ENCODE measurements around the gene SNAPC4.

Gene SNAPC4

GRCh38 chr9:136424750-136425362, 24.9 kb upstream of the SNAPC4 start:
- DNase-seq (ENCODE audit: low read depth in 2 of 2) = no peak
- TF ChIP-seq CTCF (IDR thresholded peaks at IDR 0.05; ENCODE audit: low read depth, low read length) = no peak
- no peak overlapping the region for H3K4me3 ChIP-seq (replicated peaks in 1 of 2; ENCODE audit: low read depth in 2 of 2, low read length in 2 of 2)

DNA sequence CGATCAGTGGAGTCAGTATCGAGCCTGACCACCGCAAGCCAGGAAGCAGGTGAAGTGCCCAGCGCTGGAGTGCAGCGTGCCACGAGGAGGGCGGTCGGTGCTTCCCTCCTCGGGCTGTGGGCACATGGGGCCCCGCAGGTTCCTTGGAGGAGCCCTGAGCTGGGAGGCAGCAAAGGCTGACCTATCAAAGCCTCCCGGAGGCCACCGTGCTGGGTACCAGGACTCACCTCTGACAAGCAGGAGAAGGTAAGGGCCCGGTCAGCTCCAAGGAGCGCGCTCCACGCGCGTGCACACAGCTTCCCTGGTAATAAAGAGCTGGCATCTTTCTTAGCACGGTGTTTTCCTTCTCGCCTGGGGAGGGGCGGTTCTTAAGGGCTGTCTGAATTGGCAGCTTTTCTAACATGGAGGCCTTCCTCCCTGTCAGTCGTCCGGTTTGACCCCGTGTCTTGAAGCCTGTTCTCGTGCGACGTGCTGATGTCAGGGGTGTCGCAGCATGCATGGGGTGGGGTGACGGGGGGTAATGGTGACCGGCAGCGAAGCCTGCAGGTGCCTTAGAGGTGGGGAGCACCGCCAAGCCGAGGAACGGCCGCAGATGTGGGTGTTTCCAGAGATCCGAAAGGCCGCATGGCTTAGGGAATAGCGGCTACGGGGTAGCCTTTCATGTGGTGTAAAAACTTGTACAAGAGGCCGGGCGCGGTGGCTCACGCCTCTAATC, 23.6 kb upstream of the SNAPC4 start:
- H3K4me3 ChIP-seq (replicated peaks in 1 of 2; ENCODE audit: low read depth in 2 of 2, low read length in 2 of 2) = no peak overlapping the region
- TF ChIP-seq CTCF (IDR thresholded peaks at IDR 0.05; ENCODE audit: low read depth, low read length) = no peak
- DNase-seq (ENCODE audit: low read depth in 2 of 2) = no peak

DNA sequence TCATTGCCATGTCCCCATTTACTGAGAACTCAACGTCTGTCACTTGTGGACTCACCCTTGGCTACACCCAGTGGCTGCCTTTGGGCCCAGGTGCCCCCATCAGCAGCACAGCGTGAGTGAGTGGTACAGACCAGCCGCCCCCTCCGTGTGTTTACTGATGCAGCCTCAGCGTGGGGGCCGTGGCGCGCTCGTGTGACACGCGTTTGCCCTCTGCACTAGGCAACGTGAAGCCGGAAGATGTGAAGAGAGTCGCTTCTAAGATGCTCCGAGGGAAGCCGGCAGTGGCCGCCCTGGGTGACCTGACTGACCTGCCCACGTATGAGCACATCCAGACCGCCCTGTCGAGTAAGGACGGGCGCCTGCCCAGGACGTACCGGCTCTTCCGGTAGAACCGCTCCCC, 22.9 kb upstream of the SNAPC4 start:
- no peak overlapping the region for H3K4me3 ChIP-seq (replicated peaks in 1 of 2; ENCODE audit: low read depth in 2 of 2, low read length in 2 of 2)
- DNase-seq (ENCODE audit: low read depth in 2 of 2) = no peak
- no peak for TF ChIP-seq CTCF (IDR thresholded peaks at IDR 0.05; ENCODE audit: low read depth, low read length)

GRCh38 chr9:136421791-136422190, 21.8 kb upstream of the SNAPC4 start:
- no peak for TF ChIP-seq CTCF (IDR thresholded peaks at IDR 0.05; ENCODE audit: low read depth, low read length)
- no peak for DNase-seq (ENCODE audit: low read depth in 2 of 2)
- no peak overlapping the region for H3K4me3 ChIP-seq (replicated peaks in 1 of 2; ENCODE audit: low read depth in 2 of 2, low read length in 2 of 2)

DNA sequence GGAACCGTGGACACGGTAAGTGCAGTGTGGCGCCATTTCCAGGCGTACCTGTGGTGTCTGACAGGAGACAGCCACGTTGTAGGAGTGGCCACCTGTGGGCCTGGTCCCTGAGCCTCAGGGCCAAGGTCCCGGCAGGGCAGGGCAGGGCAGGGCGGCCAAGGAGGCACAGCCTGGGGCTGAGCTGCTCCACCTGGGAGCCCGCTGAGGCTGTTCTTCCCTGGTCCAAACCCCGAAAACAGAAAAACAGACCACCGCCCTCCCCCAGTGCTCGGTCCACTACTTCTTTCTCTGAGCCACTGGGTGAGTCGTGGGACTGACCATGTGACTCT, 19.1 kb upstream of the SNAPC4 start:
- no peak for TF ChIP-seq CTCF (IDR thresholded peaks at IDR 0.05; ENCODE audit: low read depth, low read length)
- DNase-seq (ENCODE audit: low read depth in 2 of 2) = no peak
- H3K4me3 ChIP-seq (replicated peaks in 1 of 2; ENCODE audit: low read depth in 2 of 2, low read length in 2 of 2) = no peak overlapping the region

- H3K4me3 ChIP-seq (replicated peaks in 1 of 2; ENCODE audit: low read depth in 2 of 2, low read length in 2 of 2) = no peak overlapping the region
- no peak for DNase-seq (ENCODE audit: low read depth in 2 of 2)
- no peak for TF ChIP-seq CTCF (IDR thresholded peaks at IDR 0.05; ENCODE audit: low read depth, low read length)
Observed at GRCh38 chr9:136418182-136419091, 18.5 kb upstream of the SNAPC4 start.
